Fibroblast of pulmonary artery (primary cell): ENCODE results near the gene IL17RD.
A peak's percentile ranks its signal among the peaks of the same experiment; 100 is the strongest.

Experiments
- DNase-seq: peaks from one replicate; pipeline ENCODE4 v3.0.0-alpha.2; 2010; ENCODE audit warnings: low read depth
- H3K4me3 ChIP-seq: replicated peaks from 2 replicates; pipeline ENCODE4 v1.5.1; 2011; ENCODE audit warnings: low read depth, mild to moderate bottlenecking, control low read depth, low read length, moderate library complexity
- TF ChIP-seq, protein P1 (sequence below): IDR thresholded peaks from 2 replicates; pipeline ENCODE4 v1.5.1; 2011; ENCODE audit warnings: mild to moderate bottlenecking, control low read depth, low read length, inconsistent platforms; ENCODE audit errors: missing control alignments

IL17RD gene

DNA sequence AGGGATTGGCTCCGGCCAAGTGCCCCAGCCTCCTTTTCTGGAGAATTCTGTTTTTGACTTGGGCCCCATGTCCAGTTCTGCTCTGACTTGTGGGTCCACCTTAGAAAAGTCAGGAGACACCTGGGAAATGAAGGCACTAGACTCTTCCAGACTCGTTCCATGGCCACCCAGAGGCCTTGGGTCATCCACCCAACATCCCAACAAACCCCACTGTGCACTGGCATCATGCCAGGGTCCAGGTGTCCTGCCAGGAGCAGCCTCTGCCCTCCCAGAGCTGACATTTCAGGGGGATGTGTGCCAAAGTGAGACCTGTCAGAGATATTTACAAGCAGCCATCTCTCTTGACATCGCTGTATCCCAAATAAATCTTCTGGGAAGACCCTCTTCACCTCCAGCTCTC, 91.5 kb downstream of the IL17RD start:
- no peak overlapping the region for H3K4me3 ChIP-seq
- DNase-seq = no peak
- TF ChIP-seq, protein P1, sequence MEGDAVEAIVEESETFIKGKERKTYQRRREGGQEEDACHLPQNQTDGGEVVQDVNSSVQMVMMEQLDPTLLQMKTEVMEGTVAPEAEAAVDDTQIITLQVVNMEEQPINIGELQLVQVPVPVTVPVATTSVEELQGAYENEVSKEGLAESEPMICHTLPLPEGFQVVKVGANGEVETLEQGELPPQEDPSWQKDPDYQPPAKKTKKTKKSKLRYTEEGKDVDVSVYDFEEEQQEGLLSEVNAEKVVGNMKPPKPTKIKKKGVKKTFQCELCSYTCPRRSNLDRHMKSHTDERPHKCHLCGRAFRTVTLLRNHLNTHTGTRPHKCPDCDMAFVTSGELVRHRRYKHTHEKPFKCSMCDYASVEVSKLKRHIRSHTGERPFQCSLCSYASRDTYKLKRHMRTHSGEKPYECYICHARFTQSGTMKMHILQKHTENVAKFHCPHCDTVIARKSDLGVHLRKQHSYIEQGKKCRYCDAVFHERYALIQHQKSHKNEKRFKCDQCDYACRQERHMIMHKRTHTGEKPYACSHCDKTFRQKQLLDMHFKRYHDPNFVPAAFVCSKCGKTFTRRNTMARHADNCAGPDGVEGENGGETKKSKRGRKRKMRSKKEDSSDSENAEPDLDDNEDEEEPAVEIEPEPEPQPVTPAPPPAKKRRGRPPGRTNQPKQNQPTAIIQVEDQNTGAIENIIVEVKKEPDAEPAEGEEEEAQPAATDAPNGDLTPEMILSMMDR = no peak

DNA sequence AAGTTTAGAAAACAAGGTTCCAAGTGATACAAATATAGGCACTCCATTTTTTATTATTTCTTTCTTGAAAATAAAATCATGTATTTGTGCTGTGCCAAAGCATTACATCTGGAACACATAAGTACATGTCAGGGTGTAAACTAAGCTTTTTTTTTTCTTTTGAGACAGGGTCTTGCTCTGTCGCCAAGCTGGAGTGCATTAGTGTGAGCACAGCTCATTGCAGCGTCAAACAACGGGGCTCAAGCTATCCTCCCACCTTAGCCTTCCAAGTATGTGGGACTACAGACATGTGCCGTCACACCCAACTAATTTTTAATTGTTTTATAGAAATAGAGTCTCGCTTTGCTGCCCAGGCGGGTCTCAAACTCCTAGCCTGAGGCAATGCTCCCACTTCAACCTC, 95.7 kb downstream of the IL17RD start:
- no peak overlapping the region for H3K4me3 ChIP-seq
- TF ChIP-seq, protein P1 = no peak
- DNase-seq = no peak

DNA sequence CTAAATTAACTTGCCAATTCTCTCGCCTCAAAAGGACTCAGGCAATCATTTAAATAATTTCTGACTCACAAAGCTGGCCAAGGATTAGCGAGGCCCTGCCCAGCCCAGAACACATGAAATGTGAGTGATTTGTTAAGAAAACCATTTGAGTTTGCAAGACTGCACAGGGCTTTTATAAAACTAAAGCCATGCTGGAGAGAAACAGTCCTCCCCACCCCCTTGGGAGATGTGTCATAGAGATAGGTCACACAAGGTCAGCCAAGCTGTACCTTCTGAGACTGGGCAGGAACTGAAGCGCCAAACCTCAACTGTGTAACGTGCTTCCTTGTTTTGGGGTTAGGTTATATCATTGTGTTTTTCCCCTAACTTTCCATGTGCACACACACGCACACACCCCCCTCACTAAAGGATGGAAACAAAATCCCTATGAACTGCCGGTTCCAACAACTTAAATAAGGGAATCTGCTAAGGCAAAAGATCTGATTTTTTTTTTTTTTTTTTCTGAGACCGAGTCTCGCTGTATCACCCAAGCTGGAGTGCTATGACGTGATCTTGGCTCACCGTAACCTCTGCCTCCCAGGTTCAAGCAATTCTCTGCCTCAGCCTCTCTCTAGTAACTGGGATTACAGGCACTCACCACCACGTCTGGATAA, 96.6 kb downstream of the IL17RD start:
- no peak overlapping the region for H3K4me3 ChIP-seq
- DNase-seq = peak; percentile 82
- TF ChIP-seq, protein P1 = no peak

DNA sequence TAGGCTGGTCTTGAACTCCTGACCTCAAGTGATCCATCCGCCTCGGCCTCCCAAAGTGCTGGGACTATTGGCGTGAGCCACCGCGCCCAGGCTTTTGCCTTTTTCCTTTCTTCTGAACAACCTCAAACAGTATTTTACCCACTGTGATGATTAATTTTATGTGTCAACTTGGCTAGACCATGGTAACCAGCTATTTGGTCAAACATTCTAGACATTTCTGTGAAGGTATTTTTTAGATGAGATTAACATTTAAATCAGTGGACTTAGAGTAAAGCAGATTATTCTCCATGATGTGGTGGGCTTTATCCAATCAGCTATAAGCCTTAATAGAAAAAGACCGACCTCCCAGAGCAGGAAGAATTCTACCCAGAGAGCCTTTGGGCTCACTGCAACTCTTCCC, 98.7 kb downstream of the IL17RD start:
- H3K4me3 ChIP-seq = no peak overlapping the region
- TF ChIP-seq, protein P1 = no peak
- DNase-seq = no peak

DNA sequence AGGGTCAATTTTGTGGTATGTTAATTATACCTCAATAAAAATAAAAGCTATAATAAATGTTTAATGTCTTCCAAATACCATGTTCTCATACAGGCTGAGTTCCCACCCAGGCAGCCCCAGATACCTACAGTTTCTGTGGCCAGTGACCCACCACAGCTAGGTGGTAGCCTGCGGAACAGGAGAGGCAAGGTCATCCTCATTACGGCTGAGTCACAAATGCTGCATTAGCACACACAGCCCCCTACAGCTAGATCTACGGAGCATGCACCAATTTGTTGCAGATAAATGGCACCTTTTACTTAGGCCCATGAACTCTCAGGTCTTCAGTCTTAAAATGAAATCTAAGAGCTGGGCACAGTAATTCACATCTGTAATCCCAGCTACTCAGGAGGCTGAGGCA, 99.6 kb downstream of the IL17RD start:
- DNase-seq = no peak
- H3K4me3 ChIP-seq = no peak overlapping the region
- TF ChIP-seq, protein P1 = no peak

DNA sequence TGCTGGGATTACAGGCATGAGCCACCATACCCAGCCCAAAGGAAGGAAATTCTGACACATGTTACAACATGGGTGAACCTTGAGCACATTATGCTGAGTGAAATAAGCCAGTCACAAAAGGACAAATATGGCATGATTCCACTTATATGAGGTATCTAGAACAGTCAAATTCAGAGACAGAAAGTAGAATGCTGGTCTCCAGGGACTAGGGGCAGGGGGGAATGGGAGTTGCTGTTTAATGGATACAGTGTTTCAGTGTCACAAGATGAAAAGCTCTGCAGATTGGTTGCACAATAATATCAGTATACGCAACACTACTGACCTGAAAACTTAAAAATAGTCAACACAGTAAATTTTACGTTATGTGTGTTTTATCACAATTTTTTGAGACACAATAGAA, 100.6 kb downstream of the IL17RD start:
- no peak for DNase-seq
- TF ChIP-seq, protein P1 = no peak
- H3K4me3 ChIP-seq = no peak overlapping the region

DNA sequence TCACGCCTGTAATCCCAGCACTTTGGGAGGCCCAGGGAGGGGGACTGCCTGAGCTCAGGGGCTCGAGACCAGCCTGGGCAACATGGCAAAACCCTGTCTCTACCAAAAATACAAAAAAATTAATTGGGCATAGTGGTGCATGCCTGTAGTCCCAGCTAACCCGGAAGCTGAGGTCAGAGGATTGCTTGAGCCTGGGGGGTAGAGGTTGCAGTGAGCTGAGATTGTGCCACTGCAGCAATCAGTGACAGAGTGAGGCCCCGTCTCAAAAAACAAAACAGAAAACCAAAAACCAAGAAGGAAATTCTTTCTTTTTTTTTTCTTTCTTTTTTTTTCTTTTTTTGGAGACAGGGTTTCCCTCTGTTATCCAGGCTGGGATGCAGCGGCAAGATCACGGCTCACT, 101.2 kb downstream of the IL17RD start:
- H3K4me3 ChIP-seq = no peak overlapping the region
- TF ChIP-seq, protein P1 = no peak
- no peak for DNase-seq
